Activated effector memory CD4-positive, alpha-beta T cell treated with Interleukin-2 at 50 U/mL for 16 hours (primary cell): ENCODE data around the gene ZKSCAN1.
A peak's percentile ranks its signal among the peaks of the same experiment; 100 is the strongest.
"Not testable (repeated sequence)": the region's sequence is repeated elsewhere in the genome, so short reads cannot be mapped to it uniquely, and the experiment has no call there.

ENCODE experiments used
- DNase-seq: peaks from one replicate; pipeline ENCODE4 v3.0.0-alpha.2; 2020

ZKSCAN1 gene

DNA sequence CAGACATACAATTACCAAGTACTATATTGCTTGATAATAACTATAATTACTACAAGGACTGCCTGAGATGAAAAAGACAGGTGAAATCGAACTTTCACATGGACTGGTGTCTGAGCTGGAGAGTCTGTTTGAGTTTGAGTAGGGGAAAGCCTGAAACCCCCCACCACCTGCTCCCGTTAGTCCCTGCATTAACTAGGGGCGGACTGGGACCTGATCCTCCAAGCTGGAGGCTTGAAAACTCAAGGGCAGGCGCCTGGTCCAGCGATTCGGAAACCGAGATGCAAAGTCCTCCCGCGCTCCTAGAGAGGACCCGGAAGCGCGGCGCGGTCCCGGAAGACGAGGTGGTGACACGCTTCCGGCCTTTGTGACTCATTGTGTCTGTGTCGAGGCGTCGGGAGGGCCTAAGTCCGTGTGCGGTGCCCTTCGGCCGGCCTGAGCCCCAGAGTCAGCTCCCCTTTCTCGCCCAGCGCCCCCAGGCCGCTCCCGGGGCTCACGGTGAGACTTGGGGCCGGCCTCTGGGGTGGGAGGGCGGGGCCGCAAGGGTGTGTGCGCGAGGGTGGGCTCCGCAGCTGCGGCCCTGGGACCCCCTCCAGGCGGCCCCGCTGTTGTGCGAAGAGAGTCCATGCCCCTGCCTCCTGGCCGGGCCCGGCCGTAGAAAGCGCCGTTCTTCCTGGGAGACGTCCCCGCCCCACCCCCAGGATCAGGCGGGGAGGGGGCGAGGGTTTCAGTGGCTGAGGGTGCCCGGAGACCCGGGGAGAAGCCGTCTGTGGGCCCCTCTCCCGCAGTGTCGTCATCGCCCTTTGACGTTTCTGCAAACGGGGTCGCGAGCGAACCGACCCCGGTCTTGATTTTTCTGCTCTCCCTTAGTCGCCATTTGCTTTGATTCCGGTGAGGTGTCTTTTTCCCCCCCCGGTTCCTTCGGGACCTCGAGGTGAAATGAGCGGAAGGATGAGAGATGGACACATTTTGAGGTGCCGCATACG is at the start of gene ZKSCAN1:
TSS of gene ZKSCAN1 (plus strand) at position 365 of the 983 bp plus-strand sequence. CDS start 7,911 bp downstream, outside the sequence.
- DNase-seq, result peak; percentile 75

- DNase-seq, result no peak
Observed at GRCh38 chr7:99969298-99969697, 46.1 kb upstream of the ZKSCAN1 start.

GRCh38 chr7:99969813-99970212 is 45.6 kb upstream of the ZKSCAN1 start:
- not testable (repeated sequence) for DNase-seq

GRCh38 chr7:99971242-99971641 is 44.2 kb upstream of the ZKSCAN1 start:
- DNase-seq, result no peak

GRCh38 chr7:99973817-99974216 is 41.6 kb upstream of the ZKSCAN1 start:
- not testable (repeated sequence) for DNase-seq

DNA sequence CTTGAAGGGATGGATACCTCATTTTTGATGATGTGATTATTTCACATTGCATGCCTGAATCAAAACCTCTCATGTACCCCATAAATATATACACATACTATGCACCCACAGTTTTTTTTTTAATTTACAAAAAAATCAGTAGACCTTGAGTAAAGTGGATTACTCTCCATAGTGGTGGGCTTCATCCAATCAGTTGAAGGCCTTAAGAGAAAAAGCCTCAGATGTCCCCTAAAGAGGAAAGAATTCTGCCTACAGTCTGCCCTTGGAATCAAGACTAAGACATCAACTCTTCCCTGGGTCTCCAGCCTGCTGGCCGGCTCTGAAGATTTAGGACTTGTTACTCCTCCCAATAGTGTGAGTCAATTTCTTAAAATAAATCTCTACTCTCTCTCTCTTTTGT is 40.7 kb upstream of the ZKSCAN1 start:
- no peak for DNase-seq

DNA sequence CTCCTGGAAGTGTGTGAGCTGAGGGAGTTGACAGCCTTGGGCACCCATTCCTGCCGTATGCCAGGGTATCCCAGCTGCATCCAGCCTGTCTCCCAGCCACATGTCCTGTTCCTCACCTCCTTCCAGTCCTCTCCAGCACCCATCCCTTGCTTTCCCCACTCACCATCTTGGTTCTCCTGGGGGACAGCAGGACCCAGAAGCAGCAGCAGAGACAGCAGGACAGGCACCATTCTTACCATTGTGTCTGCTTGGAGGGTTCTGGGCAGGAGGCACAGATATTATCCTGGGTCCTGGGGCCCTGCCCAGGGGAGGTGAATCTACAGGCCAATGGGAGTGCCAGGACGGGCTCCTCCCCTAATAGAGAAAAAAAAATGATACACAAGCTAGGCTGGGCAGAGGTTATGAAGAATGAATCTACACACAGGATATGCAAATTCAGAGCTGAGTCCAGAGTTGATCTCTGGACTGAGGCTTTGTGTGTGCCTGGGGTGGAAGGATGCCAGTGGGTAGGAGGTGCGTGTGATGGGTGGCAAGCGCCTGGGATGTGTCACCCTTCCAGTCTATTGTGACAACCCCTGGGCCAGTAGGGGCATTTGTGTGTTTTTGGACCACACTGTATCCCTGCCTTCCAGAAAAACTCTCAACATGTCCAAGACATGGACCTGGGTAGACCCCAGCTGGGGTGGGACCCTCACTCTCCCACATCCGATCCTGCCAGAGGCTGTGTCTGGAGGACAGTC is 39.4 kb upstream of the ZKSCAN1 start, which contains the start of gene AZGP1:
TSS of gene AZGP1 (minus strand) at position 250 of the 740 bp plus-strand sequence. CDS start at position 239, 11 bp downstream.
- DNase-seq, result no peak

DNA sequence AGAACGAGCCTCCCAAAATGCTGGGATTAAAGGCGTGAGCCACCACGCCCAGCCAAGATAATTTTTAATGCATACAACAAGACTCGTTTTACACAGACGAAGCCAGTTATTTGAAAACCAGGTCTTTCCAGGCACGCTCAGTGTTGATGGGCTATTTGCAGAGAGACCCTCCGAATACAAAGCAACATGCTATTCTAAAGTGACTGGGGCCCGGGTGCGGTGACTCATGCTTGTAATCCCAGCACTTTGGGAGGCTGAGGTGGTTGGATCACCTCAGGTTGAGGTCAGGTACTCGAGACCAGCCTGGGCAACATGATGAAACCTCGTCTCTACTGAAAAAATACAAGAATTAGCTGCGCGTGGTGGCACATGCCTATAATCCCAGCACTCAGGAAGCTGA is 38.8 kb upstream of the ZKSCAN1 start:
- DNase-seq, result no peak

DNA sequence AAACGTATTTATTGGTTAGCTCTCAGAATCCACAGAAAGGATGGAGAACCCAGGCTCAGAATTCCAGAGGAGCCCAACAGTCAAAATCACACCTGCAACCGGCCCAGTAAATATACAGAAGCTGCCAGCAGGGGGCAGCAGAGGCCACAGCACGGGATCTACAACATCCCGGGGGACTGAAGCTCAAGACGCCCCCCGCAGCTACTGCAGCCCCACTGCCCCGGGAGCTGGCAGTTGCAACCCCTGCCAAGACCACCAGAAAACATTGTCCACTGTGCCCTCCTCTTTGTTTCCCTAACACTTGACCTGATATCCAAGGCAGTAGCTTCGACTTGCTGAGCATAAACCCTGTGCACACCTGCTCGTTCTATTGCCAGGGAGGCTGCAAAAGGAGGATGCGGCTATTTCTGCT is 35.6 kb upstream of the ZKSCAN1 start:
- DNase-seq, result peak; percentile 48

DNA sequence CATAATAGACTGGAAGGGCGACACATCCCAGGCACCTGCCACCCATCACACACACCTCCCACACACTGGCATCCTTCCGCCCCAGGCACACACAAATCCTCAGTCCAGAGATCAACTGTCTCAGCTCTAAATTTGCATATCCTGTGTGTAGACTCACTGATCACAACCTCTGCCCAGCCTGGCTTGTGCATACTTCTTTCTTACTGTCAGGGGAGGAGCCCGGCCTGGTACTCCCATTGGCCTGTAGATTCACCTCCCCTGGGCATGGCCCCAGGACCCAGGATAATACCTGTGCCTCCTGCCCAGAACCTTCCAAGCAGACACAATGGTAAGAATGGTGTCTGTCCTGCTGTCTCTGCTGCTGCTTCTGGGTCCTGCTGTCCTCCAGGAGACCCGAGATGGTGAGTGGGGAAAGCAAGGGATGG is 34.9 kb upstream of the ZKSCAN1 start:
- DNase-seq, result not testable (repeated sequence)

DNA sequence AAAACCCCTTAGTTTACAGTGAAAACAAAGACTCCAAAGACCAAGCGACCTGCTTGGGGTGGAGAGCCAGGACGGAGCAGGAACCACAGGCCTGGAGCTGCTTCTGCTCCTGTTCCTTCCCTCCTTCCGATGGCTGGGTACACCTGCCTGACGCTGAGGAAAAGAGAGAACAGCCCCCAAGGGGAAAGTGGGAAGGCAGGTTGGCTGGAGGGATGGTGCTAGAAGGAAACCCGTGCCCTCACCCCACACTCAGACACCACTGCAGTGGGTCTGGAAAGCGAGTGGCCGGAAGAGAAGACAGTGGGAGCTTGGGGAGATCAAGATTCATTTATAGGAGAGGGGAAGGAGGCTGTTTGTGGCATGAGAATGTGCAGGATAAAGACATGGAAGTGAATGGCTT is 34.3 kb upstream of the ZKSCAN1 start:
- DNase-seq, result not testable (repeated sequence)

GRCh38 chr7:99984593-99984992 is 30.8 kb upstream of the ZKSCAN1 start:
- DNase-seq, result no peak

GRCh38 chr7:99987306-99987705 is 28.1 kb upstream of the ZKSCAN1 start:
- not testable (repeated sequence) for DNase-seq

DNA sequence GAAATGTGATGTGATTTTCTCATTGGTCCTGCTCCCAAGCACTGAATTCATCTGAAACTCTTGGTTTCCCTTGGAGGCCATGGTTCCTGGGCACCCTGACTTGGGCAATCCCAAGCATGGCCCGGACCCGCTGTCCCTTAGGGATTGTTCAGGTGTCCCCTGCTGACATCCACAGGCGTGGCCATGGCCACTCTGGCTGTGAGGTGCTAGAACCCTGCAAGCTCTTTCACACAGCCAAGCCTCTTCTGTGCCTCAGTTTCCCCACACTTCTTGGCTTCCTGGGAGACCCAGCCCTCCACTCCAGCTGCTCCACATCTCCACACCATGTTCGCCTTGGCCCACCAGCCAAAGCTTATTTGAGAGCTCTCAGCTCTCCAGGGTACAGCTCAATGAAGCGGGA is 27.6 kb upstream of the ZKSCAN1 start:
- no peak for DNase-seq

DNA sequence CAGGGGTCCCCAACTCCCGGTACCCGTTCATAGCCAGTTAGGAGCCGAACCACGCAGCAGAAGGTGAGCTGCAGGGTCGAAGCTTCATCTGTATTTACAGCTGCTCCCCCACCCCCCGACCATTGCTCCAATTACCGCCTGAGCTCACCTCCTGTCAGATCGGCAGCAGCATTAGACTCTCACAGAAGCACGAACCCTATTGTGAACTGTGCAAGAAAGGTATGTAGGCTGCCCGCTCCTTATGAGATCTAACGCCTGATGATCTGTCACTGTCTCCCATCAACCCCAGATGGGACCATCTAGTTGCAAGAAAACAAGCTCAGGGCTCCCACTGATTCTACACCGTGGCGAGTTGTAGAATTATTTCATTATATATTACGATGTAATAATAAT is 24.9 kb upstream of the ZKSCAN1 start:
- DNase-seq, result no peak

DNA sequence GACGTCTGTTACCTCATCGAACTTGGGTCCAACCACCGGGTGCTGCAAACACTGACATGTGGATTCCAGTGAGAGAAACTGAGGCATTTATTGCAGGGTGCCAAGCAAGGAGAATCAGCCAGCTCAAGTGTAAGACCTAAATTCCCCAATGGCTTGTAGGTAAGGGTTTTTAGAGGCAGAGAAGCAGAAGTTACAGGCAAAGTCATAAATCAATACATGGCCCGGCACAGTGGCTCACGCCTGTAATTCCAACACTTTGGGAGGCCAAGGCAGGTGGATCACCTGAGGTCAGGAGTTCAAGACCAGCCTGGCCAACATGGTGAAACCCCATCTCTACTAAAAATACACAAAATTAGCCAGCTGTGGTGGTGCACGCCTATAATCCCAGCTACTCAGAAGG is 23.9 kb upstream of the ZKSCAN1 start:
- not testable (repeated sequence) for DNase-seq

DNA sequence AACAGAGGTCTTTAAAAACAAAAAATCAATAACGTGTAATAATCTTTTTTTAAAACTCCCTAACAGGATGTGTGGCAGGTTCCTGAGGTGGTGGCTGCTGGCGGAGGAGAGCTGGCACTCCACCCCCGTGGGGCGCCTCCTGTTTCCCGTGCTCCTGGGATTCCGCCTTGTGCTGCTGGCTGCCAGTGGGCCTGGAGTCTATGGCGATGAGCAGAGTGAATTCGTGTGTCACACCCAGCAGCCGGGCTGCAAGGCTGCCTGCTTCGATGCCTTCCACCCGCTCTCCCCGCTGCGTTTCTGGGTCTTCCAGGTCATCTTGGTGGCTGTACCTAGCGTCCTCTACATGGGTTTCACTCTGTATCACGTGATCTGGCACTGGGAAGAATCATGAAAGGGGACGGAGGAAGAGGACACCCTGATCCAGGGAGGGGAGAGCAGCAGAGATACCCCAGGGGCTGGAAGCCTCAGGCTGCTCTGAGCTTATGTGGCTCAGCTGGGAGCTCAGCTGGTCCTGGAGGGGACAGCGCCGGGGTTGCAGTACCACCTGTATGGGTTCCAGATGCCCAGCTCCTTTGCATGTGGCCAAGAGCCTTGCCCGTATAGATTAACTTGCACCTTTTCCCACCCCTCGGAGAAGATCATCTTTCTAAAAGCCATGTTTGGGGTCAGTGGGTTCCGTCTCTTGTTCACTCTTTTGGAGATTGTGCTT is 22.9 kb upstream of the ZKSCAN1 start:
- DNase-seq, result no peak

DNA sequence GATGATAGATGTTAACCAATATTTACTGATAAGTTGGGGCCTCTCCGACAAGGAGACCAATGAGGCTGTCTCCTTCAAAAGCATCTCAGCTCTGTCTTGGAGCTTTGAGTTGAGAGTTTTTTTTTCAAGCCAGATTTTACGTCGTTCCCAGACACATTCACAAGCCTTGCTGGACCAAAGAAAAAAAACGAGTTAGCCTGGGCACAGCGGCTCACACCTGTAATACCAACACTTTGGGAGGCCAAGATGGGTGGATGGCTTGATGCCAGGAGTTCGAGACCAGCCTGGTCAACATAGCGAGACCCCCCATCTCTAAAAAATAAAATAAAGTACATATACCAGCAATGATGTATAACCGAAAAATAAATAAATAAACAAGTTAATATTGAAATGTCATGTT is 20.6 kb upstream of the ZKSCAN1 start:
- no peak for DNase-seq

DNA sequence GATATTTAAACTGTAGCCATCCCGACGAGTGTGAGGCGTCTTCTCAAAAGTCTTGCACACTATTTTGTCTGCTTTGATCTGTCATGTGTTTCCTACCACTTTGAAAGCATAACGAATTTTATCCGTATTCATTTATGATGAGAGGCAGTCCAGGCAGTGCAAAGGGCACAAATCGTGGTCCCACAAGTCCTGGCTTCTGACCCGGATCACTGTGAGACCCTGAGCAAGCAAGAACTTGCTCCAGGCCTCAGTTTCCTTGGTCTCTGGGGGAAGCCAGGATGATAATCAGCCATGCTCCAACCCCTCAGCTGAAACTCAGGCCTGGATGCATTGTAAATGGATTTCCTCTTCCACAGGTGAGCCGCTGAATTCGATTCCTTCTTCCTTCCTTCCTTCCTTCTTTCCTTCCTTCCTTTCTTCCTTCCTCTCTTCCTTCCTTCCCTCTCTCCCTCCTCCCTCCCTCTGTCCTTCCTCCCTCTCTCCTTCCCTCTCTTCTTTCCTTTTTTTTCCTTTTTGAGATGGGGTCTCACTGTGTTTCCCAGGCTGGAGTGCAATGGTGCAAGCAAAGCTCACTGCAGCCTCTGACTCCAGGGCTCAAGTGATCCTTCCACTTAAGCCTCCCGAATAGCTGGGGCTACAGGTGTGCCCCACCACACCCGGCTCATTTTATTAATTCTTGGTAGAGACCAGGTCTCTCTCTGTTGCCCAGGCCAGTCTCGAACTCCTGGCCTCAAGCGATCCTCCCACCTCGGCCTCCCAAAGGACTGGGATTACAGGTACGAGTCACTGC is 18.4 kb upstream of the ZKSCAN1 start:
- DNase-seq, result no peak

GRCh38 chr7:99997545-99998137 is 17.8 kb upstream of the ZKSCAN1 start:
- peak; percentile 65 for DNase-seq

GRCh38 chr7:100000239-100000638 is 15.2 kb upstream of the ZKSCAN1 start:
- DNase-seq, result no peak
